Thoracic aorta (tissue), 2 donors: ENCODE data around the gene CFTR. TPM values are rescaled to one million over a fixed set of nuclear protein-coding genes. Genes with fewer than 3 reads are reported as not detected.
"Not testable (repeated sequence)": the region's sequence is repeated elsewhere in the genome, so short reads cannot be mapped to it uniquely, and the experiment has no call there.

ENCODE experiments used
- ATAC-seq: fragments of 150-250 bp; one replicate; pipeline ENCODE4 v1.8.0; 2017; ENCODE audit warnings: low read depth; ENCODE audit not compliant: insufficient number of reproducible peaks, low FRiP score
- DNase-seq: peaks from one replicate; pipeline ENCODE4 v3.0.0-alpha.2; 2020; ENCODE audit warnings: low spot score
- H3K27ac ChIP-seq, 2 donors: fragments of 200-600 bp; sonication (generic); 1 replicate in 1 of 2; 2 replicates in 1 of 2; pipeline ENCODE4 v1.5.1; 2016; ENCODE audit warnings: mild to moderate bottlenecking in 2 of 2, moderate library complexity in 2 of 2
- H3K27me3 ChIP-seq: fragments of 200-600 bp; sonication (generic); replicated peaks from 2 replicates; pipeline ENCODE4 v1.6.0; 2016; ENCODE audit warnings: mild to moderate bottlenecking; ENCODE audit not compliant: insufficient read depth
- H3K36me3 ChIP-seq: fragments of 200-600 bp; sonication (generic); one replicate; pipeline ENCODE4 v1.5.1; 2016
- H3K4me1 ChIP-seq, 2 donors: fragments of 200-600 bp; sonication (generic); 1 replicate in 1 of 2; 2 replicates in 1 of 2; pipeline versions ENCODE4 v1.5.1 to v1.6.0; 2016; ENCODE audit warnings: low read depth in 2 of 2, mild to moderate bottlenecking in 1 of 2; ENCODE audit not compliant: control insufficient read depth in 1 of 2
- H3K4me3 ChIP-seq: fragments of 200-600 bp; sonication (generic); 2 replicates; pipeline ENCODE4 v1.5.1; 2016; ENCODE audit warnings: mild to moderate bottlenecking
- H3K9me3 ChIP-seq: fragments of 200-600 bp; sonication (generic); 2 replicates; pipeline ENCODE4 v1.5.1; 2016
- CTCF ChIP-seq: fragments of 200-600 bp; sonication (generic); IDR thresholded peaks from one replicate; pipeline ENCODE4 v1.5.1; 2019; ENCODE audit warnings: antibody characterized with exemption
- total RNA-seq, 2 donors: library from RNA; depleted of rRNA; stranded (reverse); fragments of >200 nt; gene quantifications; one replicate each; pipeline versions ENCODE4 v1.1.0 to v1.2.3, GENCODE V29; 2016

CFTR gene
- total RNA-seq, 2 donors from 2014 or later: 0.68 TPM; not detected in 1

DNA sequence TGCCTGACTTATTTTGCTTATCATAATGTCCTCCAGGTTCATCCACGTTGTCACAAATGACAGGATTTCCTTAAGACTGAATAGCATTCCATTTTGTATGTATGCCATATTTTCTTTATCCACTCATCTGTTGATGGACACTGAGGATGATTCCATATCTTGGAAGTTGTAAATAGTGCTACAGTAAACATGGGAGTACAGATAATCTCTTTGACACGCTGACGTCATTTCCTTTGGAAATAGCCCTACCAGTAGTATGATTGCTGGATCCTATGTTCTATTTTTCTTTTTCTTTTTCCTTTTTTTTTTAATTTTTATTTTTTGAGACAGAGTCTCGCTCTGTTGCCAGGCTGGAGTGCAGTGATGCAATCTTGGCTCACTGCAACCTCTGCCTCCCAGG lies 225.8 kb downstream of the CFTR start:
- no peaks in the 10 kb centered on the region for H3K27me3 ChIP-seq
- no peak overlapping the region for H3K27ac ChIP-seq
- H3K4me3 ChIP-seq: no peak overlapping the region
- DNase-seq: no peak
- H3K36me3 ChIP-seq: no peaks in the 10 kb centered on the region
- H3K9me3 ChIP-seq: no peaks in the 10 kb centered on the region
- no peak for ATAC-seq
- no peak for TF ChIP-seq CTCF
- H3K4me1 ChIP-seq: no peaks in the 10 kb centered on the region

DNA sequence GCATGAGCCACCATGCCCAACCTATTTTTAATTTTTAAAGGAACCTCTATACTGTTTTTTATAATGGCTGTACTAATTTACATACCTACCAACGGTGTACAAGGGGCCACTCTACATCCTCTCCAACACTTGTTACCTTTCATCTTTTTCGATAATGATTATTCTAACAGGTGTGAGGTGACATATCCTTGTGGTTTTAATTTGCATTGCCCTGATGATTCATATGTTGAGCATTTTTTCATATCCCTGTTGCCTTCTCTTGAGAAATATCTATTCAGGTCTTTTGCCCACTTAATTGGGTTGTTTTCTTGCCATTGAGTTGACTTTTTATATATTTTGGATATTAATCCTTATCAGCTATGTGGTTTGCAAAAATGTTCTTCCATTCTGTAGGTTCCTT lies 226.4 kb downstream of the CFTR start:
- DNase-seq: no peak
- no peak for TF ChIP-seq CTCF
- no peak for ATAC-seq

DNA sequence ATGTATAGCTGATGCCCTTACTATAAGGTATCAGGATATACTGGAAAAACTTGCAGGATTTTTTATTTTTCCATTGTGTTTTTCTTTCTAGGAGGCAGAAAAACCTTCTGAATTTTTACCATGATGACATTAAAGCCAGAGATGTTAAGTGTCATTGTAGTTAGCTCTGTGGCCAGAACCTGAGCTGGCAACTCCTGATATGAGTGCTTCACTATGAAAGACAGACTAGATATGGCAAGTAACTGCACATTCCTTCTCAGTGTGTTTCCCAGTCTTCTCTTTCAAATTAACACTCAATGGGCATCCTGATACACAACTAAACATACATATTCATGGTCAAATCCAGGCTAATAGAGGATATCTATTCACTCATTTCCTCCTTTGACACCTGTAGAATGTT lies 227.3 kb downstream of the CFTR start:
- Histone ChIP-seq H3K4me1 (no peaks in the 10 kb centered on the region), H3K4me3 (no peak overlapping the region), H3K36me3 (no peaks in the 10 kb centered on the region), H3K27me3 (no peaks in the 10 kb centered on the region), H3K9me3 (no peaks in the 10 kb centered on the region), H3K27ac (no peak overlapping the region)
- no peak for TF ChIP-seq CTCF
- ATAC-seq (no peak), DNase-seq (no peak)

More for the DNA sequence above, 226.4 kb downstream of the CFTR start:
- Histone ChIP-seq H3K27ac (no peak overlapping the region), H3K27me3 (no peaks in the 10 kb centered on the region), H3K4me3 (no peak overlapping the region), H3K9me3 (no peaks in the 10 kb centered on the region), H3K36me3 (no peaks in the 10 kb centered on the region), H3K4me1 (no peaks in the 10 kb centered on the region)

DNA sequence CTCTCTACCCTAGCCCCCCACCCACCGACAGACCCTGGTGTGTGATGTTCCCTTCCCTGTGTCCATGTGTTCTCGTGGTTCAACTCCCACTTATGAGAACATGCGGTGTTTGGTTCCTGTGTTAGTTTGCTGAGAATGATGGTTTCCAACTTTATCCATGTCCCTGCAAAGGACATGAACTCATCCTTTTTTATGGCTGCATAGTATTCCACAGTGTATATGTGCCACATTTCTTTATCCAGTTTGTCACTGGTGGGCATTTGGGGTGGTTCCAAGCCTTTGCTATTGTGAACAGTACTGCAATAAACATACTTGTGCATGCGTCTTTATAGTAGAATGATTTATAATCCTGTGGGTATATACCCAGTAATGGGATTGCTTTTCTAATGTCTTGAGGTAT lies 228.3 kb downstream of the CFTR start:
- DNase-seq, H3K4me3 ChIP-seq, H3K9me3 ChIP-seq, ATAC-seq, H3K27ac ChIP-seq, H3K27me3 ChIP-seq, H3K36me3 ChIP-seq, H3K4me1 ChIP-seq: not testable (repeated sequence)

GRCh38 chr7:117711556-117711955 lies 231.7 kb downstream of the CFTR start:
- no peaks in the 10 kb centered on the region for H3K4me1 ChIP-seq
- ATAC-seq (no peak), DNase-seq (no peak)
- H3K36me3 ChIP-seq: no peaks in the 10 kb centered on the region
- no peaks in the 10 kb centered on the region for H3K27me3 ChIP-seq
- TF ChIP-seq CTCF: no peak
- no peak overlapping the region for H3K27ac ChIP-seq
- H3K4me3 ChIP-seq: no peak overlapping the region
- no peaks in the 10 kb centered on the region for H3K9me3 ChIP-seq

DNA sequence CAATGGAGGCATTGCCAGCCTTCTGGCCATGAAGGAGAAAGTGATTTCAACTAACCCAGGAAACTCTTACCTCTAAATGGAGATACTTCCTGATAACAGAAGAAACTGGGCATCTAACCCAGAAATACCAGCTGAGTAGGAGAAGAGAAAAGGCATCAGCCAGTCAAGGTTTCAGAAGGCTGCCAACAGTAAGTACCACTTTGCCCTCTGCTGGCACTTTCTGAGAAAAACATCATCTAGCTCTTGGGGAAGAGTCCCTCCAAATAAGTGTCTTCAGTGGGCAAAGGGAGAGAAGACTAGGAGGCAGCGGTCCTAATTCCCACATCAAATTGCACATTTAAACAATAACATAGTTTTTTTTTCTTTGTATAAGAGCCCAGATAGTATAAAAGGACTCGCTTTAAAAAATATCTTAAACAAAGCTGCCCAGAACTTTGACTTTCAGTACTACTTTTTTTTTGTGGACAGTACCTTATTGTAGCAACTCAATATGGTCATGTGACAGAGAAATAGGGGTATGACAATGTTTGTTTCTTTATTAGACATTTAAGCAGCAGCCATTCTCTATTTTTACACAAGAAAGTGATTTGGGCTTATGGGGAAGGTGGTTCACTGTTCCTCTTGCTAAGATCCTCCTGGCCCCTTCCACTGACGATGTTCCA lies 236.1 kb downstream of the CFTR start:
- H3K36me3 ChIP-seq: no peaks in the 10 kb centered on the region
- H3K27me3 ChIP-seq: no peaks in the 10 kb centered on the region
- H3K27ac ChIP-seq: no peak overlapping the region
- ATAC-seq (no peak), DNase-seq (no peak)
- no peak overlapping the region for H3K4me3 ChIP-seq
- H3K9me3 ChIP-seq: no peaks in the 10 kb centered on the region
- TF ChIP-seq CTCF: peak; percentile 34
- H3K4me1 ChIP-seq: no peaks in the 10 kb centered on the region
